Activated CD4-positive, alpha-beta T cell treated with anti-CD3 and anti-CD28 coated beads for 36 hours (primary cell): ENCODE data around the gene CNTN2. TPM values are rescaled to one million over a fixed set of nuclear protein-coding genes. Genes with fewer than 3 reads are reported as not detected.

Experiments used
- ATAC-seq: fragments of 200-7000 bp; cut with Tn5 transposase; one replicate; pipeline ENCODE4 v1.10.0; 2021; ENCODE audit warnings: mild to moderate bottlenecking, moderate library complexity
- CTCF ChIA-PET: fragments of 350-600 bp; sonication (Branson Sonifier 250); formaldehyde crosslinking; loops from one replicate; lab custom pipeline; 2021; ENCODE audit warnings: antibody characterized with exemption; lab: Charles Lee
- POLR2A ChIA-PET: fragments of 350-600 bp; sonication (Branson Sonifier 250); formaldehyde crosslinking; loops from one replicate; lab custom pipeline; 2021; ENCODE audit warnings: antibody characterized with exemption, inconsistent platforms; lab: Charles Lee
- DNase-seq: peaks from one replicate; pipeline ENCODE4 v3.0.0-alpha.2; 2020
- H3K27ac Mint-ChIP-seq: one replicate; pipeline ENCODE4 v1.8.0; 2021; ENCODE audit warnings: mixed read lengths
- H3K27me3 Mint-ChIP-seq: one replicate; pipeline ENCODE4 v1.8.0; 2021; ENCODE audit warnings: mixed read lengths
- H3K36me3 Mint-ChIP-seq: one replicate; pipeline ENCODE4 v1.8.0; 2021; ENCODE audit warnings: low read depth, mixed read lengths
- H3K4me1 Mint-ChIP-seq: one replicate; pipeline ENCODE4 v1.8.0; 2021; ENCODE audit warnings: mixed read lengths
- H3K4me3 Mint-ChIP-seq: one replicate; pipeline ENCODE4 v1.8.0; 2021; ENCODE audit warnings: mild to moderate bottlenecking, moderate library complexity, mixed read lengths
- H3K9me3 Mint-ChIP-seq: one replicate; pipeline ENCODE4 v1.8.0; 2021; ENCODE audit warnings: low read depth, mixed read lengths
- intact Hi-C, 2 experiments: fragments of 100-400 bp; cut with DNase I in 1 of 2; cut with micrococcal nuclease in 1 of 2; formaldehyde crosslinking; loops; one replicate each; pipeline versions ENCODE4 v1.14.2 to v1.15.1; 2022 to 2024; cut with DNase I, micrococcal nuclease
- total RNA-seq, 2 experiments: library from RNA; stranded (reverse); gene quantifications; one replicate each; pipeline ENCODE4 v1.2.3, GENCODE V29; 2021

CNTN2 gene
- total RNA-seq, 2 experiments from 2014 or later: not detected

- Mint-ChIP-seq H3K9me3 (no peaks in the 10 kb centered on the region), H3K27ac (no peak overlapping the region), H3K4me1 (peaks cover 3% of the 10 kb centered on the region), H3K4me3 (no peak overlapping the region), H3K36me3 (no peaks in the 10 kb centered on the region), H3K27me3 (no peaks in the 10 kb centered on the region)
- CTCF ChIA-PET: interaction anchor here (0.6 to 1.2 kb wide), 5 partner anchors 10 to 858 kb away, joined by 3 to 4 read pairs (median 3); no protein-coding TSS in a partner anchor
- intact Hi-C loops: no loop called here
- no peak for DNase-seq
- POLR2A ChIA-PET: no interaction called here
- ATAC-seq: no peak
Observed at GRCh38 chr1:205066141-205066818, 23.3 kb downstream of the CNTN2 start.

GRCh38 chr1:205067031-205067430 lies 24.0 kb downstream of the CNTN2 start:
- Mint-ChIP-seq H3K27me3 (no peaks in the 10 kb centered on the region), H3K36me3 (no peaks in the 10 kb centered on the region), H3K27ac (no peak overlapping the region), H3K9me3 (no peaks in the 10 kb centered on the region), H3K4me1 (no peaks in the 10 kb centered on the region), H3K4me3 (no peak overlapping the region)
- DNase-seq: no peak
- POLR2A ChIA-PET: no interaction called here
- CTCF ChIA-PET: interaction anchor here (1.2 kb wide), 1 partner anchor 9 kb away, joined by 4 read pairs; no protein-coding TSS in a partner anchor
- intact Hi-C loops: no loop called here
- no peak for ATAC-seq

GRCh38 chr1:205068001-205068400 lies 25.0 kb downstream of the CNTN2 start:
- intact Hi-C loops: no loop called here
- H3K4me3 Mint-ChIP-seq: no peak overlapping the region
- ChIA-PET POLR2A (interaction anchor here (0.6 kb wide), 1 partner anchor 191 kb away, joined by 4 read pairs; no protein-coding TSS in a partner anchor), CTCF (interaction anchor here (1.4 to 2.1 kb wide), 2 partner anchors 79 to 188 kb away, joined by 4 to 9 read pairs; no protein-coding TSS in a partner anchor)
- DNase-seq: no peak
- no peaks in the 10 kb centered on the region for H3K9me3 Mint-ChIP-seq
- H3K4me1 Mint-ChIP-seq: no peaks in the 10 kb centered on the region
- H3K27me3 Mint-ChIP-seq: no peaks in the 10 kb centered on the region
- no peaks in the 10 kb centered on the region for H3K36me3 Mint-ChIP-seq
- no peak overlapping the region for H3K27ac Mint-ChIP-seq
- no peak for ATAC-seq

GRCh38 chr1:205068457-205069040 lies 25.5 kb downstream of the CNTN2 start:
- Mint-ChIP-seq H3K27ac (no peak overlapping the region), H3K4me1 (no peaks in the 10 kb centered on the region), H3K4me3 (no peak overlapping the region), H3K9me3 (no peaks in the 10 kb centered on the region), H3K36me3 (no peaks in the 10 kb centered on the region), H3K27me3 (no peaks in the 10 kb centered on the region)
- ChIA-PET CTCF (interaction anchor here (1.4 to 2.1 kb wide), 2 partner anchors 79 to 188 kb away, joined by 4 to 9 read pairs; no protein-coding TSS in a partner anchor), POLR2A (no interaction called here)
- intact Hi-C loops: no loop called here
- no peak for DNase-seq
- ATAC-seq: no peak

- H3K36me3 Mint-ChIP-seq: no peaks in the 10 kb centered on the region
Observed at GRCh38 chr1:205069371-205070125, 26.5 kb downstream of the CNTN2 start.

GRCh38 chr1:205071028-205071409 lies 28.0 kb downstream of the CNTN2 start:
- Mint-ChIP-seq H3K27ac (no peak overlapping the region), H3K4me1 (no peaks in the 10 kb centered on the region), H3K4me3 (no peak overlapping the region), H3K27me3 (no peaks in the 10 kb centered on the region), H3K36me3 (no peaks in the 10 kb centered on the region), H3K9me3 (no peaks in the 10 kb centered on the region)
- ChIA-PET POLR2A (no interaction called here), CTCF (interaction anchor here (0.6 to 1.3 kb wide), 2 partner anchors 9 to 326 kb away, joined by 3 to 4 read pairs; no protein-coding TSS in a partner anchor)
- ATAC-seq (no peak), DNase-seq (no peak)
- intact Hi-C loops: no loop called here

More at GRCh38 chr1:205069371-205070125, 26.5 kb downstream of the CNTN2 start:
- Mint-ChIP-seq H3K9me3 (no peaks in the 10 kb centered on the region), H3K27ac (no peak overlapping the region), H3K4me3 (no peak overlapping the region), H3K4me1 (no peaks in the 10 kb centered on the region), H3K27me3 (no peaks in the 10 kb centered on the region)
- intact Hi-C loops: no loop called here
- no peak for ATAC-seq
- ChIA-PET POLR2A (no interaction called here), CTCF (interaction anchor here (0.6 to 2.1 kb wide), 2 partner anchors 32 to 80 kb away, joined by 3 to 9 read pairs; no protein-coding TSS in a partner anchor)
- DNase-seq: no peak

GRCh38 chr1:205071801-205072200 lies 28.8 kb downstream of the CNTN2 start:
- CTCF ChIA-PET: interaction anchor here (0.6 to 1.3 kb wide), 4 partner anchors 9 to 325 kb away, joined by 3 to 4 read pairs (median 4); no protein-coding TSS in a partner anchor

GRCh38 chr1:205072286-205072685 lies 29.3 kb downstream of the CNTN2 start:
- H3K27ac Mint-ChIP-seq: no peak overlapping the region
- POLR2A ChIA-PET: interaction anchor here (0.6 kb wide), 2 partner anchors 26 to 189 kb away, joined by 3 to 6 read pairs; no protein-coding TSS in a partner anchor
- CTCF ChIA-PET: interaction anchor here (0.6 to 1.3 kb wide), 5 partner anchors 10 to 131 kb away, joined by 3 to 4 read pairs (median 4); no protein-coding TSS in a partner anchor
- no peaks in the 10 kb centered on the region for H3K27me3 Mint-ChIP-seq
- H3K9me3 Mint-ChIP-seq: no peaks in the 10 kb centered on the region
- no peak overlapping the region for H3K4me3 Mint-ChIP-seq
- intact Hi-C loops: no loop called here
- ATAC-seq (no peak), DNase-seq (no peak)
- H3K4me1 Mint-ChIP-seq: no peaks in the 10 kb centered on the region
- H3K36me3 Mint-ChIP-seq: no peaks in the 10 kb centered on the region

More at GRCh38 chr1:205071801-205072200, 28.8 kb downstream of the CNTN2 start:
- ATAC-seq (no peak), DNase-seq (no peak)
- H3K4me3 Mint-ChIP-seq: no peak overlapping the region
- no peaks in the 10 kb centered on the region for H3K9me3 Mint-ChIP-seq
- H3K27me3 Mint-ChIP-seq: no peaks in the 10 kb centered on the region
- H3K27ac Mint-ChIP-seq: no peak overlapping the region
- intact Hi-C loops: no loop called here
- no peaks in the 10 kb centered on the region for H3K36me3 Mint-ChIP-seq
- POLR2A ChIA-PET: interaction anchor here (0.6 kb wide), 1 partner anchor 189 kb away, joined by 6 read pairs; no protein-coding TSS in a partner anchor
- no peaks in the 10 kb centered on the region for H3K4me1 Mint-ChIP-seq

GRCh38 chr1:205072881-205073280 lies 29.9 kb downstream of the CNTN2 start:
- ChIA-PET CTCF (interaction anchor here (0.6 to 0.9 kb wide), 3 partner anchors 10 to 108 kb away, joined by 3 to 4 read pairs (median 4); no protein-coding TSS in a partner anchor), POLR2A (interaction anchor here (0.6 kb wide), 1 partner anchor 27 kb away, joined by 3 read pairs; no protein-coding TSS in a partner anchor)
- Mint-ChIP-seq H3K27me3 (no peaks in the 10 kb centered on the region), H3K36me3 (no peaks in the 10 kb centered on the region), H3K4me1 (no peaks in the 10 kb centered on the region), H3K4me3 (no peak overlapping the region), H3K9me3 (no peaks in the 10 kb centered on the region), H3K27ac (no peak overlapping the region)
- intact Hi-C loops: no loop called here
- ATAC-seq (no peak), DNase-seq (no peak)

- no peak overlapping the region for H3K27ac Mint-ChIP-seq
- no peaks in the 10 kb centered on the region for H3K27me3 Mint-ChIP-seq
- DNase-seq (no peak), ATAC-seq (no peak)
- H3K36me3 Mint-ChIP-seq: no peaks in the 10 kb centered on the region
- POLR2A ChIA-PET: no interaction called here
- no peak overlapping the region for H3K4me3 Mint-ChIP-seq
- intact Hi-C loops: no loop called here
- CTCF ChIA-PET: interaction anchor here (0.6 kb wide), 1 partner anchor 10 kb away, joined by 3 read pairs; no protein-coding TSS in a partner anchor
- no peaks in the 10 kb centered on the region for H3K9me3 Mint-ChIP-seq
- H3K4me1 Mint-ChIP-seq: no peaks in the 10 kb centered on the region
Observed at GRCh38 chr1:205073511-205073910, 30.5 kb downstream of the CNTN2 start.

GRCh38 chr1:205074084-205074483 lies 31.1 kb downstream of the CNTN2 start:
- ATAC-seq: no peak
- POLR2A ChIA-PET: no interaction called here
- H3K9me3 Mint-ChIP-seq: no peaks in the 10 kb centered on the region
- no peak for DNase-seq
- no peaks in the 10 kb centered on the region for H3K36me3 Mint-ChIP-seq
- intact Hi-C loops: no loop called here
- H3K4me3 Mint-ChIP-seq: no peak overlapping the region
- no peaks in the 10 kb centered on the region for H3K4me1 Mint-ChIP-seq
- no peaks in the 10 kb centered on the region for H3K27me3 Mint-ChIP-seq
- CTCF ChIA-PET: interaction anchor here (0.6 to 2.9 kb wide), 2 partner anchors 9 to 13 kb away, joined by 3 to 12 read pairs; no protein-coding TSS in a partner anchor
- no peak overlapping the region for H3K27ac Mint-ChIP-seq
